Body of pancreas (tissue), 4 donors: Measurements from ENCODE around the gene TP53I13.

ENCODE experiments used
- CTCF ChIP-seq, 7 experiments: fragments of 450-650 bp in 4 of 7; fragments of 200-600 bp in 3 of 7; sonication (generic) in 3 of 7; IDR thresholded peaks; one replicate each; pipeline ENCODE4 v1.5.1; 2016 to 2019; ENCODE audit warnings: antibody characterized with exemption in 7 of 7
- POLR2A ChIP-seq, 3 donors: fragments of 450-650 bp; IDR thresholded peaks; one replicate each; pipeline ENCODE4 v1.6.1; 2016; ENCODE audit warnings: antibody characterized with exemption in 3 of 3, mild to moderate bottlenecking in 2 of 3

- no peak for TF ChIP-seq CTCF (IDR thresholded peaks at IDR 0.05)
- no peak for TF ChIP-seq POLR2A (IDR thresholded peaks at IDR 0.05)
Measured at GRCh38 chr17:29571486-29571882, 3.0 kb downstream of the TP53I13 start.
